ENCODE results near the gene EIF2B1. TPM values are rescaled to one million over a fixed set of nuclear protein-coding genes. Genes with fewer than 3 reads are reported as not detected.

EIF2B1 gene
- total RNA-seq, 1 donor from 2014 or later, result 45.8 TPM

GRCh38 chr12:123648401-123648800, 14.9 kb upstream of the EIF2B1 start:
- no peaks in the 10 kb centered on the region for H3K36me3 Mint-ChIP-seq (ENCODE audit: unreplicated experiment)
- H3K4me3 Mint-ChIP-seq (ENCODE audit: unreplicated experiment), result no peak overlapping the region
- peaks cover under 1% of the 10 kb centered on the region for H3K9me3 Mint-ChIP-seq (ENCODE audit: unreplicated experiment)
- no peaks in the 10 kb centered on the region for H3K4me1 Mint-ChIP-seq (ENCODE audit: low read depth, unreplicated experiment)
- H3K27ac Mint-ChIP-seq (ENCODE audit: unreplicated experiment), result no peak overlapping the region
- DNase-seq, result no peak
- H3K27me3 Mint-ChIP-seq (ENCODE audit: unreplicated experiment), result no peaks in the 10 kb centered on the region
- no peak for TF ChIP-seq CTCF (IDR thresholded peaks at IDR 0.05; ENCODE audit: partially characterized antibody, unreplicated experiment)

GRCh38 chr12:123645878-123646277, 12.4 kb upstream of the EIF2B1 start:
- Mint-ChIP-seq H3K9me3 (ENCODE audit: unreplicated experiment) (peaks cover 1% of the 10 kb centered on the region), H3K4me3 (ENCODE audit: unreplicated experiment) (no peak overlapping the region), H3K36me3 (ENCODE audit: unreplicated experiment) (no peaks in the 10 kb centered on the region), H3K27ac (ENCODE audit: unreplicated experiment) (no peak overlapping the region), H3K4me1 (ENCODE audit: low read depth, unreplicated experiment) (no peaks in the 10 kb centered on the region), H3K27me3 (ENCODE audit: unreplicated experiment) (no peaks in the 10 kb centered on the region)
- no peak for DNase-seq
- no peak for TF ChIP-seq CTCF (IDR thresholded peaks at IDR 0.05; ENCODE audit: partially characterized antibody, unreplicated experiment)

- H3K4me3 Mint-ChIP-seq (ENCODE audit: unreplicated experiment), result no peak overlapping the region
- H3K9me3 Mint-ChIP-seq (ENCODE audit: unreplicated experiment), result peaks cover 1% of the 10 kb centered on the region
- no peak overlapping the region for H3K27ac Mint-ChIP-seq (ENCODE audit: unreplicated experiment)
- no peak for TF ChIP-seq CTCF (IDR thresholded peaks at IDR 0.05; ENCODE audit: partially characterized antibody, unreplicated experiment)
- H3K4me1 Mint-ChIP-seq (ENCODE audit: low read depth, unreplicated experiment), result no peaks in the 10 kb centered on the region
- no peak for DNase-seq
- H3K36me3 Mint-ChIP-seq (ENCODE audit: unreplicated experiment), result no peaks in the 10 kb centered on the region
- no peaks in the 10 kb centered on the region for H3K27me3 Mint-ChIP-seq (ENCODE audit: unreplicated experiment)
These were observed 11.9 kb upstream of the EIF2B1 start for GRCh38 chr12:123645380-123645779.

- no peaks in the 10 kb centered on the region for H3K36me3 Mint-ChIP-seq (ENCODE audit: unreplicated experiment)
- TF ChIP-seq CTCF (IDR thresholded peaks at IDR 0.05; ENCODE audit: partially characterized antibody, unreplicated experiment), result no peak
- no peaks in the 10 kb centered on the region for H3K27me3 Mint-ChIP-seq (ENCODE audit: unreplicated experiment)
- H3K9me3 Mint-ChIP-seq (ENCODE audit: unreplicated experiment), result peaks cover 1% of the 10 kb centered on the region
- no peak overlapping the region for H3K27ac Mint-ChIP-seq (ENCODE audit: unreplicated experiment)
- DNase-seq, result no peak
- H3K4me3 Mint-ChIP-seq (ENCODE audit: unreplicated experiment), result no peak overlapping the region
- no peaks in the 10 kb centered on the region for H3K4me1 Mint-ChIP-seq (ENCODE audit: low read depth, unreplicated experiment)
These were observed 10.4 kb upstream of the EIF2B1 start for GRCh38 chr12:123643911-123644310.

- H3K36me3 Mint-ChIP-seq (ENCODE audit: unreplicated experiment), result no peaks in the 10 kb centered on the region
- no peak for DNase-seq
- peak overlapping the region; percentile 91 for H3K4me3 Mint-ChIP-seq (ENCODE audit: unreplicated experiment)
- TF ChIP-seq CTCF (IDR thresholded peaks at IDR 0.05; ENCODE audit: partially characterized antibody, unreplicated experiment), result no peak
- H3K27me3 Mint-ChIP-seq (ENCODE audit: unreplicated experiment), result peaks cover 3% of the 10 kb centered on the region
- H3K4me1 Mint-ChIP-seq (ENCODE audit: low read depth, unreplicated experiment), result peaks cover 5% of the 10 kb centered on the region
- peak overlapping the region; percentile 93 for H3K27ac Mint-ChIP-seq (ENCODE audit: unreplicated experiment)
- no peaks in the 10 kb centered on the region for H3K9me3 Mint-ChIP-seq (ENCODE audit: unreplicated experiment)
These were observed 666 bp upstream of the EIF2B1 start for GRCh38 chr12:123634142-123634561.
